Epithelial cell of esophagus (primary cell): ENCODE results near the gene SPDYE2B.
A peak's percentile ranks its signal among the peaks of the same experiment; 100 is the strongest.
"Not testable (repeated sequence)": the region's sequence is repeated elsewhere in the genome, so short reads cannot be mapped to it uniquely, and the experiment has no call there.

ENCODE experiments used
- DNase-seq: peaks from one replicate; pipeline ENCODE4 v3.0.0; 2010; ENCODE audit warnings: low read depth
- H3K4me3 ChIP-seq: 2 replicates; pipeline ENCODE4 v1.5.1; 2011; ENCODE audit warnings: mild to moderate bottlenecking, low read length, control low read depth

Gene SPDYE2B

GRCh38 chr7:102636956-102637355, 13.2 kb upstream of the SPDYE2B start:
- not testable (repeated sequence) for H3K4me3 ChIP-seq, DNase-seq

GRCh38 chr7:102638848-102639247, 11.3 kb upstream of the SPDYE2B start:
- DNase-seq = peak; percentile 0
- not testable (repeated sequence) for H3K4me3 ChIP-seq

GRCh38 chr7:102642691-102643090, 7.4 kb upstream of the SPDYE2B start, which contains the start of gene UPK3BL1:
Gene UPK3BL1 (minus strand): TSS chr7:102642791. CDS start chr7:102642741, 50 bp downstream.
- not testable (repeated sequence) for DNase-seq
- H3K4me3 ChIP-seq = peak within 1 kb of the TSS; percentile 31

GRCh38 chr7:102643404-102643803, 6.7 kb upstream of the SPDYE2B start:
- not testable (repeated sequence) for H3K4me3 ChIP-seq, DNase-seq

GRCh38 chr7:102647813-102648212, 2.3 kb upstream of the SPDYE2B start:
- DNase-seq, H3K4me3 ChIP-seq: not testable (repeated sequence)

- DNase-seq, H3K4me3 ChIP-seq: not testable (repeated sequence)
These were observed 14.6 kb downstream of the SPDYE2B start for GRCh38 chr7:102664765-102665164.

GRCh38 chr7:102666850-102667249, 16.7 kb downstream of the SPDYE2B start:
- H3K4me3 ChIP-seq, DNase-seq: not testable (repeated sequence)

- not testable (repeated sequence) for DNase-seq
These were observed 17.4 kb downstream of the SPDYE2B start for GRCh38 chr7:102667523-102667922.

GRCh38 chr7:102671166-102671955, 21.2 kb downstream of the SPDYE2B start, which contains the start of gene POLR2J2:
Gene POLR2J2 (minus strand): TSS chr7:102671663. CDS start chr7:102671601, 62 bp downstream.
- DNase-seq = peak; percentile 64
- H3K4me3 ChIP-seq = peak within 1 kb of the TSS; percentile 49

More at GRCh38 chr7:102667523-102667922, 17.4 kb downstream of the SPDYE2B start:
- not testable (repeated sequence) for H3K4me3 ChIP-seq

GRCh38 chr7:102671956-102672307, 21.8 kb downstream of the SPDYE2B start:
- DNase-seq, H3K4me3 ChIP-seq: not testable (repeated sequence)

GRCh38 chr7:102673447-102674067, 23.4 kb downstream of the SPDYE2B start:
- not testable (repeated sequence) for H3K4me3 ChIP-seq, DNase-seq

GRCh38 chr7:102675545-102675944, 25.4 kb downstream of the SPDYE2B start:
- not testable (repeated sequence) for DNase-seq, H3K4me3 ChIP-seq

GRCh38 chr7:102680780-102681179, 30.7 kb downstream of the SPDYE2B start:
- not testable (repeated sequence) for DNase-seq, H3K4me3 ChIP-seq

- H3K4me3 ChIP-seq, DNase-seq: not testable (repeated sequence)
These were observed 32.4 kb downstream of the SPDYE2B start for GRCh38 chr7:102682560-102682959.

- not testable (repeated sequence) for DNase-seq, H3K4me3 ChIP-seq
These were observed 38.3 kb downstream of the SPDYE2B start for GRCh38 chr7:102688299-102689036.

- not testable (repeated sequence) for DNase-seq, H3K4me3 ChIP-seq
These were observed 39.5 kb downstream of the SPDYE2B start for GRCh38 chr7:102689436-102690282.

- DNase-seq, H3K4me3 ChIP-seq: not testable (repeated sequence)
These were observed 40.5 kb downstream of the SPDYE2B start for GRCh38 chr7:102690602-102691001.

- not testable (repeated sequence) for H3K4me3 ChIP-seq, DNase-seq
These were observed 43.9 kb downstream of the SPDYE2B start for GRCh38 chr7:102694008-102694407.

GRCh38 chr7:102695033-102695552, 45.0 kb downstream of the SPDYE2B start:
- DNase-seq, H3K4me3 ChIP-seq: not testable (repeated sequence)
